GM13976 (cell line): Measurements from ENCODE around the gene MAGEB17.
"Not testable (repeated sequence)": the region's sequence is repeated elsewhere in the genome, so short reads cannot be mapped to it uniquely, and the experiment has no call there.

Experiments used
- DNase-seq: peaks from one replicate; pipeline ENCODE4 v3.0.0; 2012; ENCODE audit warnings: low spot score
- in situ Hi-C: fragments of 300-500 bp; cut with MboI; formaldehyde crosslinking; loops from one replicate; pipeline ENCODE4 v1.12.0; 2022; ENCODE audit warnings: low sequenced_read_pairs, mixed read lengths, inconsistent platforms; ENCODE audit not compliant: unreplicated experiment
- TF ChIP-seq, protein P1 (sequence below): IDR thresholded peaks from 2 replicates; pipeline ENCODE4 v1.5.1; 2012; ENCODE audit warnings: borderline replicate concordance, mild to moderate bottlenecking; ENCODE audit not compliant: insufficient read depth; ENCODE audit errors: extremely low read depth, missing control alignments, control extremely low read depth

Gene MAGEB17

GRCh38 chrX:16140983-16141382 lies 26.3 kb upstream of the MAGEB17 start:
- no peak for DNase-seq
- TF ChIP-seq, protein P1, sequence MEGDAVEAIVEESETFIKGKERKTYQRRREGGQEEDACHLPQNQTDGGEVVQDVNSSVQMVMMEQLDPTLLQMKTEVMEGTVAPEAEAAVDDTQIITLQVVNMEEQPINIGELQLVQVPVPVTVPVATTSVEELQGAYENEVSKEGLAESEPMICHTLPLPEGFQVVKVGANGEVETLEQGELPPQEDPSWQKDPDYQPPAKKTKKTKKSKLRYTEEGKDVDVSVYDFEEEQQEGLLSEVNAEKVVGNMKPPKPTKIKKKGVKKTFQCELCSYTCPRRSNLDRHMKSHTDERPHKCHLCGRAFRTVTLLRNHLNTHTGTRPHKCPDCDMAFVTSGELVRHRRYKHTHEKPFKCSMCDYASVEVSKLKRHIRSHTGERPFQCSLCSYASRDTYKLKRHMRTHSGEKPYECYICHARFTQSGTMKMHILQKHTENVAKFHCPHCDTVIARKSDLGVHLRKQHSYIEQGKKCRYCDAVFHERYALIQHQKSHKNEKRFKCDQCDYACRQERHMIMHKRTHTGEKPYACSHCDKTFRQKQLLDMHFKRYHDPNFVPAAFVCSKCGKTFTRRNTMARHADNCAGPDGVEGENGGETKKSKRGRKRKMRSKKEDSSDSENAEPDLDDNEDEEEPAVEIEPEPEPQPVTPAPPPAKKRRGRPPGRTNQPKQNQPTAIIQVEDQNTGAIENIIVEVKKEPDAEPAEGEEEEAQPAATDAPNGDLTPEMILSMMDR: no peak
- in situ Hi-C loops: loop anchor here (25.0 kb wide), 1 partner anchor 296 kb away; no protein-coding TSS in a partner anchor

GRCh38 chrX:16141422-16142245 lies 25.6 kb upstream of the MAGEB17 start:
- DNase-seq: no peak
- TF ChIP-seq, protein P1: no peak
- in situ Hi-C loops: loop anchor here (25.0 kb wide), 1 partner anchor 296 kb away; no protein-coding TSS in a partner anchor

GRCh38 chrX:16142246-16142558 lies 25.1 kb upstream of the MAGEB17 start:
- in situ Hi-C loops: loop anchor here (25.0 kb wide), 1 partner anchor 295 kb away; no protein-coding TSS in a partner anchor
- TF ChIP-seq, protein P1: no peak
- no peak for DNase-seq

- in situ Hi-C loops: loop anchor here (25.0 kb wide), 1 partner anchor 293 kb away; no protein-coding TSS in a partner anchor
- TF ChIP-seq, protein P1: no peak
- no peak for DNase-seq
These were observed 23.3 kb upstream of the MAGEB17 start for GRCh38 chrX:16143968-16144367.

DNA sequence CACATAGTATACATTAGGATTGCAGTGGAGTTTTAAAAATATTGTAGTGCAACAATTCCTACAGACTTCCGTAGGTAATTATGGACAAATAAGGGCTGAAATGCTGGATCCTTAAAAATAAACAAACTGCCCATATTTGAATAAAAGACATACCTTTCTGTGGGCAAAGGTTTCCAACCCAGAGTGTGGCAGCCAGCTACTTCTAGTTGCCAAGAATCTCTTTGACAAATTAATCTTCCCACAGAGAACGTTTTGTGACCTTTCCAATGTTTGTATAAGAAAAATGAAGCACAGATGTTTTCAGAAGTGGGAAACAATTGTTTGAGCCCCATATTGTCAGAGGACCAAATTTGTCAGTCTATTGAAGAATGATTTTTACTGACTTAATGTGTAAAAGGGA lies 22.9 kb upstream of the MAGEB17 start:
- no peak for DNase-seq
- in situ Hi-C loops: loop anchor here (25.0 kb wide), 1 partner anchor 293 kb away; no protein-coding TSS in a partner anchor
- TF ChIP-seq, protein P1: no peak

DNA sequence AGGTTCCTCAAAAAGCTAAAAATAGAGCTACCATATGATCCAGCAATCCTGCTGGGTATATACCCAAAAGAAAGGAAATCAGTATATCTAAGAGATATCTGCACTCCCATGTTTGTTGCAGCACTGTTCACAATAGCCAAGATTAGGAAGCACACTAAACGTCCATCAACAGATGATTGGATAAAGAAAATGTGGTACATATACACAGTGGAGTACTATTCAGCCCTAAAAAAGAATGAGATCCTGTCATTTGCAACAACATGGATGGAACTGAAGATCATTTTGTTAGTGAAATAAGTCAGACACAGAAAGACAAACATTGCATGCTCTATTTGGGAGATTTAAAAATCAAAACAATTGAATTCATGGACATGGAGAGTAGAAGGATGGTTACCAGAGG lies 22.2 kb upstream of the MAGEB17 start:
- not testable (repeated sequence) for DNase-seq
- in situ Hi-C loops: loop anchor here (25.0 kb wide), 1 partner anchor 292 kb away; no protein-coding TSS in a partner anchor

GRCh38 chrX:16145656-16146055 lies 21.6 kb upstream of the MAGEB17 start:
- DNase-seq: no peak
- TF ChIP-seq, protein P1: no peak
- in situ Hi-C loops: loop anchor here (25.0 kb wide), 1 partner anchor 292 kb away; no protein-coding TSS in a partner anchor
